ENCODE data around the gene XRCC2.
"Not testable (repeated sequence)": the region's sequence is repeated elsewhere in the genome, so short reads cannot be mapped to it uniquely, and the experiment has no call there.

Gene XRCC2

GRCh38 chr7:152637161-152637560, 38.8 kb downstream of the XRCC2 start:
- H3K27ac ChIP-seq (ENCODE audit: low read depth, low read length), result no peak overlapping the region
- no peaks in the 10 kb centered on the region for H3K4me1 ChIP-seq (ENCODE audit: insufficient read depth, low read length)
- no peak overlapping the region for H3K4me3 ChIP-seq (ENCODE audit: low read length)
- no peaks in the 10 kb centered on the region for H3K27me3 ChIP-seq (ENCODE audit: insufficient read depth, low read length)
- H3K9ac ChIP-seq (ENCODE audit: low read depth, low read length), result no peak overlapping the region
- no CpG with 5 or more reads among the region's 1 CpG for WGBS
- no peaks in the 10 kb centered on the region for H3K36me3 ChIP-seq (ENCODE audit: insufficient read depth, low read length)
- H3K9me3 ChIP-seq (ENCODE audit: insufficient read depth, low read depth, low read length), result no peaks in the 10 kb centered on the region

- no peak overlapping the region for H3K27ac ChIP-seq (ENCODE audit: low read depth, low read length)
- no peaks in the 10 kb centered on the region for H3K36me3 ChIP-seq (ENCODE audit: insufficient read depth, low read length)
- no peaks in the 10 kb centered on the region for H3K4me1 ChIP-seq (ENCODE audit: insufficient read depth, low read length)
- no peaks in the 10 kb centered on the region for H3K27me3 ChIP-seq (ENCODE audit: insufficient read depth, low read length)
- no peak overlapping the region for H3K9ac ChIP-seq (ENCODE audit: low read depth, low read length)
- 91% methylated on average over 6 of the region's 6 CpGs for WGBS
- no peaks in the 10 kb centered on the region for H3K9me3 ChIP-seq (ENCODE audit: insufficient read depth, low read depth, low read length)
- no peak overlapping the region for H3K4me3 ChIP-seq (ENCODE audit: low read length)
Measured at GRCh38 chr7:152636441-152636840, 39.5 kb downstream of the XRCC2 start.

- Histone ChIP-seq H3K9ac (ENCODE audit: low read depth, low read length) (no peak overlapping the region), H3K27ac (ENCODE audit: low read depth, low read length) (no peak overlapping the region), H3K4me3 (ENCODE audit: low read length) (no peak overlapping the region), H3K4me1 (ENCODE audit: insufficient read depth, low read length) (no peaks in the 10 kb centered on the region), H3K9me3 (ENCODE audit: insufficient read depth, low read depth, low read length) (no peaks in the 10 kb centered on the region), H3K27me3 (ENCODE audit: insufficient read depth, low read length) (no peaks in the 10 kb centered on the region), H3K36me3 (ENCODE audit: insufficient read depth, low read length) (no peaks in the 10 kb centered on the region)
- WGBS, result 86% methylated on average over 8 of the region's 8 CpGs
Measured at GRCh38 chr7:152633504-152633903, 42.4 kb downstream of the XRCC2 start.

GRCh38 chr7:152633072-152633471, 42.9 kb downstream of the XRCC2 start:
- H3K9me3 ChIP-seq (ENCODE audit: insufficient read depth, low read depth, low read length), result no peaks in the 10 kb centered on the region
- H3K4me1 ChIP-seq (ENCODE audit: insufficient read depth, low read length), result no peaks in the 10 kb centered on the region
- H3K9ac ChIP-seq (ENCODE audit: low read depth, low read length), result no peak overlapping the region
- no peaks in the 10 kb centered on the region for H3K36me3 ChIP-seq (ENCODE audit: insufficient read depth, low read length)
- no peak overlapping the region for H3K27ac ChIP-seq (ENCODE audit: low read depth, low read length)
- H3K27me3 ChIP-seq (ENCODE audit: insufficient read depth, low read length), result no peaks in the 10 kb centered on the region
- H3K4me3 ChIP-seq (ENCODE audit: low read length), result no peak overlapping the region
- 90% methylated on average over 8 of the region's 8 CpGs for whole genome bisulfite sequencing

GRCh38 chr7:152628772-152629171, 47.2 kb downstream of the XRCC2 start:
- H3K9ac ChIP-seq (ENCODE audit: low read depth, low read length); H3K27me3 ChIP-seq (ENCODE audit: insufficient read depth, low read length); H3K4me3 ChIP-seq (ENCODE audit: low read length); H3K27ac ChIP-seq (ENCODE audit: low read depth, low read length); H3K9me3 ChIP-seq (ENCODE audit: insufficient read depth, low read depth, low read length); H3K4me1 ChIP-seq (ENCODE audit: insufficient read depth, low read length); H3K36me3 ChIP-seq (ENCODE audit: insufficient read depth, low read length): not testable (repeated sequence)

GRCh38 chr7:152624228-152624627, 51.7 kb downstream of the XRCC2 start:
- Histone ChIP-seq H3K9ac (ENCODE audit: low read depth, low read length) (no peak overlapping the region), H3K9me3 (ENCODE audit: insufficient read depth, low read depth, low read length) (no peaks in the 10 kb centered on the region), H3K27me3 (ENCODE audit: insufficient read depth, low read length) (no peaks in the 10 kb centered on the region), H3K36me3 (ENCODE audit: insufficient read depth, low read length) (no peaks in the 10 kb centered on the region), H3K4me1 (ENCODE audit: insufficient read depth, low read length) (no peaks in the 10 kb centered on the region), H3K27ac (ENCODE audit: low read depth, low read length) (no peak overlapping the region), H3K4me3 (ENCODE audit: low read length) (no peak overlapping the region)
- 90% methylated on average over 5 of the region's 5 CpGs for WGBS

- no peak overlapping the region for H3K4me3 ChIP-seq (ENCODE audit: low read length)
- H3K27me3 ChIP-seq (ENCODE audit: insufficient read depth, low read length), result no peaks in the 10 kb centered on the region
- H3K36me3 ChIP-seq (ENCODE audit: insufficient read depth, low read length), result no peaks in the 10 kb centered on the region
- no peaks in the 10 kb centered on the region for H3K9me3 ChIP-seq (ENCODE audit: insufficient read depth, low read depth, low read length)
- 81% methylated on average over 1 of the region's 1 CpG for WGBS
- no peak overlapping the region for H3K27ac ChIP-seq (ENCODE audit: low read depth, low read length)
- no peaks in the 10 kb centered on the region for H3K4me1 ChIP-seq (ENCODE audit: insufficient read depth, low read length)
- H3K9ac ChIP-seq (ENCODE audit: low read depth, low read length), result no peak overlapping the region
Measured at GRCh38 chr7:152621426-152621825, 54.5 kb downstream of the XRCC2 start.

- H3K4me3 ChIP-seq (ENCODE audit: low read length), result no peak overlapping the region
- H3K27me3 ChIP-seq (ENCODE audit: insufficient read depth, low read length), result no peaks in the 10 kb centered on the region
- no peaks in the 10 kb centered on the region for H3K4me1 ChIP-seq (ENCODE audit: insufficient read depth, low read length)
- no peaks in the 10 kb centered on the region for H3K9me3 ChIP-seq (ENCODE audit: insufficient read depth, low read depth, low read length)
- 96% methylated on average over 10 of the region's 11 CpGs for WGBS
- H3K27ac ChIP-seq (ENCODE audit: low read depth, low read length), result no peak overlapping the region
- no peaks in the 10 kb centered on the region for H3K36me3 ChIP-seq (ENCODE audit: insufficient read depth, low read length)
- no peak overlapping the region for H3K9ac ChIP-seq (ENCODE audit: low read depth, low read length)
Measured at GRCh38 chr7:152619027-152619739, 56.8 kb downstream of the XRCC2 start.

GRCh38 chr7:152618427-152618826, 57.5 kb downstream of the XRCC2 start:
- WGBS, result 100% methylated on average over 4 of the region's 5 CpGs
- Histone ChIP-seq H3K4me3 (ENCODE audit: low read length) (no peak overlapping the region), H3K9ac (ENCODE audit: low read depth, low read length) (no peak overlapping the region), H3K27me3 (ENCODE audit: insufficient read depth, low read length) (no peaks in the 10 kb centered on the region), H3K4me1 (ENCODE audit: insufficient read depth, low read length) (no peaks in the 10 kb centered on the region), H3K36me3 (ENCODE audit: insufficient read depth, low read length) (no peaks in the 10 kb centered on the region), H3K27ac (ENCODE audit: low read depth, low read length) (no peak overlapping the region), H3K9me3 (ENCODE audit: insufficient read depth, low read depth, low read length) (no peaks in the 10 kb centered on the region)

GRCh38 chr7:152617056-152617455, 58.9 kb downstream of the XRCC2 start:
- 84% methylated on average over 5 of the region's 5 CpGs for WGBS
- Histone ChIP-seq H3K9ac (ENCODE audit: low read depth, low read length) (no peak overlapping the region), H3K36me3 (ENCODE audit: insufficient read depth, low read length) (no peaks in the 10 kb centered on the region), H3K4me1 (ENCODE audit: insufficient read depth, low read length) (no peaks in the 10 kb centered on the region), H3K27ac (ENCODE audit: low read depth, low read length) (no peak overlapping the region), H3K4me3 (ENCODE audit: low read length) (no peak overlapping the region), H3K27me3 (ENCODE audit: insufficient read depth, low read length) (no peaks in the 10 kb centered on the region), H3K9me3 (ENCODE audit: insufficient read depth, low read depth, low read length) (no peaks in the 10 kb centered on the region)

- WGBS, result 42% methylated on average over 13 of the region's 13 CpGs
- H3K27me3 ChIP-seq (ENCODE audit: insufficient read depth, low read length), result no peaks in the 10 kb centered on the region
- no peaks in the 10 kb centered on the region for H3K36me3 ChIP-seq (ENCODE audit: insufficient read depth, low read length)
- H3K4me1 ChIP-seq (ENCODE audit: insufficient read depth, low read length), result no peaks in the 10 kb centered on the region
- no peak overlapping the region for H3K27ac ChIP-seq (ENCODE audit: low read depth, low read length)
- H3K9ac ChIP-seq (ENCODE audit: low read depth, low read length), result no peak overlapping the region
- no peaks in the 10 kb centered on the region for H3K9me3 ChIP-seq (ENCODE audit: insufficient read depth, low read depth, low read length)
- H3K4me3 ChIP-seq (ENCODE audit: low read length), result no peak overlapping the region
Measured at GRCh38 chr7:152615031-152615741, 60.8 kb downstream of the XRCC2 start.

Measured in HUES64 (cell line).